ENCODE results near the gene ONECUT1.

Gene ONECUT1

DNA sequence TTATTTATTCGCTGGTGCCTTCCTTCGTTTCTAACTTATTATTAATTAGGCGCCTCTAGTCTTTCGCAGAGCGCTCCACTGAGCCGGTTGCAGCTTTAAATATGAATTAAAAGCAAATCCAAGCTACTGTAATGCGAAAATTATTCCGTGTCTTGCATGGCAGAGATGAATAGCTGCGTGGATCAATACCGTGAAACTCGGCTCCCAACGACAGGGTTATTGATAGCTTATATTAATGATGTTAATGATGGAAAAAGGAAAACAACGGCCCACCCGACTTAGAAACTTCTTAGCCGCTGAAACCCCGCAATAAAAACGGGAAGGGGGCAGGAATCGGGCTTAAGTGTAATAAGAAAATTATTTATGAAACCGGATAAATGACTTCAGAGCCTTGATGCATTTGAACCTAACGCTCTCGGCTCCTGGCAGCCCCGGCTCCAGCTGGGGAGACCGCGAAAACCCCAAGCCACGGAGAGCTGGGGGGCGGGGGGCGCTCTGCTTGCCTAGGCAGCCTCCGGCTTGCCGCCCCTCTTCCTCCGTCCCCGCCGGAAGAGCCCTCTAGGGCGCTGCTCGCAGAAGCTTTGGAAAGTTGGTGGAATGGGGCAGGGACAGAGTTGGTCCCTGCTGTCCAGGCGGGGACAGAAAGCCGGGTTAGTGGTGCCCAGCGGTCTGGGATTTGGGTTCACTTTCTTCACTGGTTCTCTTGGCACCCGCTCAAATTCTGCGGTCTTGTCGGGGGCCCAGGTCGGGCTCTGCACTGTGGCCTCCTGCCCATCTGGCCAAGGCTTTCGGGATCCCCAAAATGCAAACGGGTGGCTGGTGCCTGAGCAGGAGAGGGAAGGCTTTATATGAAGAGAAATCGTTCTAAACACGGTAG is 7.7 kb upstream of the ONECUT1 start:
- in situ Hi-C loops (cut with MboI; ENCODE audit: low sequenced_read_pairs) = no loop called here

DNA sequence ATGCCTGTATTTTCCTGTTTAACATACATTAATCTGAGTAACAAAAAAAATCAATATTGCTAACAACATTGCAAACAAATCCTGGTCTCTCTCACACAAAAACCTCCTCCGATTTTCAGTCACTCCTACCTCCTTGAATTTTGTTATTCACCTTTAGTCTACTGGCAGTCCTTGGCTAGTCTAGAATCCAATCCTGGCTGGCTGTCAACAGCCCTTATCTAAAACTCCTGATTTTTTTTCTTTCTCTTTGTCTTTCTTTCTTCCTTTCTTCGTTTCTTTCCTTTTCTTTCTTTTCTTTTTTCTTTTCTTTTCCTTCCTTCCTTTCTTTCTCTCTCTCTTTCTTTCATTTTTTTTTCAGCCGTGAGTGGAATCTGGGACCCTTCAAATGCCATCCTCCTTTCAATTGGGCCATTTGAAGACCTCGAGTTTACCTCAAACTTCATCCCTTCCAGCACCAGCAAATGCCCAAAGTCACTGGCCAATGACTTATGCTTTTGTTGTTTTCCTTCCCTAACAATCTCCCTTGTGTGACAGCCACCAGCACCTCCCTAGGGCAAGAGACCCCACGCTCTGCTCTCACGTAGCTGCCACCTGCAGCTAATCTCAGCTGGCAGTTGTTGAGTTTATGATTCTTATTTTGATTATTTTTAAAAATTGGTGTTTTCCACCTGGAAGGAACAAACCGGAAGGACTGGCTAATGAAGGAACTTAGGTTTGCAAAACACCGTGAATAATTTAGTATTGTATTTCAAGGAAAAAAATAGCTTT is 6.8 kb upstream of the ONECUT1 start:
- in situ Hi-C loops (cut with MboI; ENCODE audit: low sequenced_read_pairs) = no loop called here

DNA sequence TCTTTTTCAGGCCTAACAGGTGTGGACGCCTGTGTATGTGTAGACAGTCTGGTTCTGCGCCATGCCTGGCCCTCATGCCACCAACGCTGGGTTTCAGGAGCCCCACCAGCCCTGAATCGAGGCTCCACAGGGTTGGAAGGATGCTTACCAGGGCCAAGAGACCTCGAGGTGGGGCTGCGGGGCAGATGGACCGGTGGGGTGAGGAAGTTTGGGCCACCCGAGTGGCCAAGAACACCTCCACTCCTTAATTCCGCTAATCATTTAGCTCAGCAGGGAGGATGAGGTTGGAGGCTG is 6.0 kb upstream of the ONECUT1 start:
- in situ Hi-C loops (cut with MboI; ENCODE audit: low sequenced_read_pairs) = no loop called here

DNA sequence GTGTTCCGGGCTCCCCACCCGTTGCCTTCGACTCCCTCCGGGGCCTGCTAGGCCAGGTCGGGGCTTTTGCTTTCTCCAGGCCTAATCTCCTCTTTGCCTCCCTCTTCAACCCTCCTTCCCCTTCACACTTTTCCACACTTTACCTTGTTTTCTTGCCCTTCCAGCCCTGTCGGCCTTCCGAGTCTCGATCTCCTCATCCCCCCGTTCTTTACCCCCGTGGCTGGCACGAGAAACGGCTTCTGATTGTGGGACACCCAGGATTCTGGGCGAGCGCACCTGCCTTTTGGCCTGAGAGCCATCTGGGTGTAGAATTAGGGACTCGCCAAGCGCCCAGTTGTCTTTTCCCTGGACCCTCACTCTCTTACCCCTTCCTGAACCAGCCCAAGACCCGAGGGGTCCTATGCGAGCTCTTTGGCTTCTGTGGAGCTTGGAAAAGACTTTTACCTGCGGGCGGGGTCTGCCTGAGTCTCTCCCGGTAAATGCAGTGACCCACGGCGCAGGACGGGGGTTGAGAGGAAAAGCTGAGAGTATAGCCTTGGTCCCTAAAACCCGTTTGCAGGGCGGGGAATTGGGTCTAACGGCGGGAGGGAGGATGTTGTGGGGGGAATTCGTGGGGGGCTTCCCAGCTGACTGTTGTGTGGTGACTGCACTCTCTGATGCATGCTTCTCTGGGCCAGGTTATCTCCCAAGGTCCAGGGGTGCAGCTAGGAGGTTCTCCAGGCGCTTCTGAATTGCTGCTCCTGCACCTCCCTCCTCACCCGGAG is 5.5 kb upstream of the ONECUT1 start:
- in situ Hi-C loops (cut with MboI; ENCODE audit: low sequenced_read_pairs) = no loop called here

DNA sequence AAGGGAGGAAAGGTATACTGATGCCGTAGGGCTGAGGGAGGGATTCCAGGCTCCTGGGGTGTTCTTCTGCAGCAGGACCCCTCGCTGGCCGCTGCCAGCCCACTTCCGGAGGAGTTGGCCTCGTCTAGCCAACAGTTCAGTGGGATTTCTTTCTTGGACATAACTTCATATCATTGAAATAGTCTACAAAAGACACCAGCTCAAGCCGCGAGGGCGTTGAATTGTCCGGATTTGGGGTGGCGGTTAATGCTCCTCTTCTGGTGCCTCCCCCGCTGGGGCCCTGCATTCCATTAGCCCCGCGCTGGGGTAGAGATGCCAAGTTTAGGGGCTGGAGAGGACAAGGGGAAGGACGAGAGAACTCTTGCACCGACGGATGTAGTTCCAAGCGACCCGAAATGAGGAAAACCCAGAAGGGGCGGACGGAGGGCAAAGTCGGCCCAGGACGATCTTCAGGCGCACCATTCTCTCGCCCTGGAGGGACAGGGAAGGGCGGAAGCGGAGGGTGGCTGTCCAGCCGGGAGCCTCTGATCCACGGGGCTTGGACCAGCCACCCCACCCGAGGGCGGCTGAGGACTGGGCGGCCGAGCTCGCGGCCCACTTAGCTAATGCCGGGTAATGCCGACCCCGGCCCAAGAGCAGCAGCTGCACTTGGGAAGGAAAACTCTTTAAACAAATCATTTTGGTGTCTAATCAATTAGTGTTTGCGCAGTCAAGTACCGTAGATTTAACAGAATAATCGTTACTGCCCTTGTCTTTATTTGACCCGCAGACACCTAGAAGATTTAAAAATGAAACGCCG is 4.7 kb upstream of the ONECUT1 start:
- in situ Hi-C loops (cut with MboI; ENCODE audit: low sequenced_read_pairs) = no loop called here

DNA sequence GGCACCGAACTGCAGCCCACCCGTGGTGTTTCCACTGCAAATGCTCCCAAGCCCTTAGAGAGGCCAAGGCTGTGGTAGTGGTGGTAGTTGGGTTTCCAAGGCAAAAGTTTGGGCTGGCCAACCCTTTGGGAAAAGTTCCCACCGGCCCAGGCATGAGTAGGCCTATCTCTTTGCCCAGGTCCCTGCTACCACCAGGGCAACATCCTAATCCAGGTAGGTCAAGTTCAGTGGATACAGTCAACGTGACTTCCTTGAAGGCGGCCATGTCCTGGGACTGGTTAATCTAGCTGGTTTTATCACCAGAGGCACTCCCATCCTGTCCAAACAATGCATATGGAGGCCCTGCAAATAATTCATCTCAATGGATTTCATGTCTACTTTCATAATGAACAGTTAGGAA is 1.6 kb upstream of the ONECUT1 start:
- in situ Hi-C loops (cut with MboI; ENCODE audit: low sequenced_read_pairs) = no loop called here

DNA sequence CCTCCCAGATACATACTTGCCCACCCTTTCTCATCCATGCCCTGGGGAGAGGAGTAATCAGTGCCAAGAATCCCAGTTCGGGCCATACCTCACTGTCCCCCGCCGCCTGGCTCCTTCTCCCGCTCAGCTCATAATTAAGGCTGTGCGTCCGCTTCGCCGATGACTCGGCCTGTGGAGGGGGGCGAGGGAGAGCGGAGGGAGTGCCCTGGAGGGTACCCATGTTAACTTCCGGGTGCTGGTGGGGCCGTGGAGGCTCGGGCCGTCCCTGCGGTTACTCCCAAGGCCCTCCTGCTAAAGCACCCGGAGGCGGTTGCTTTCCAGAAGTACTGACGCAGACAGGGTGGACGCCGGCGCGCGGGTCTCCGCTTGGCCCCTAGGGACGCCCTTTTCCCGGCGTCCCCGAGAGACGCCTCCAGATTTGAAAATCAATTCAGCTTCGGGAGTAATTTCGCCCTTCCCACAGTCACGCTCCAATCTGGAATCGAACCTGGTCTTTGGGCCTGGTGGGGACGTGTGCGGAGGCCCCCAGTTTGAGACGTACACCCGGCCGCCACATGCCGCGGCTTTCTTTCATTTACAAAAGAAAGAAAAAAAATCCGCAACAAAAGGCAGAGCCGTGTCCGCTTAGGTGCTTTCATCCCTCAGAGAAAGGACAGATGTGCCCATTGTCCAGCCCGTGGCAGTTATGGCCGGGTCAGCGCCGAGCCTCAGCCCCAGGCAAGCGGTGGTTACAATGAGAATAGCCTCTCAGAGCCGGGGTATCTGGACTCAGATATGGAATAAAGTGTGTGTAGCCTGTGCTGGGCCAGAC is 1.0 kb upstream of the ONECUT1 start:
- in situ Hi-C loops (cut with MboI; ENCODE audit: low sequenced_read_pairs) = no loop called here

DNA sequence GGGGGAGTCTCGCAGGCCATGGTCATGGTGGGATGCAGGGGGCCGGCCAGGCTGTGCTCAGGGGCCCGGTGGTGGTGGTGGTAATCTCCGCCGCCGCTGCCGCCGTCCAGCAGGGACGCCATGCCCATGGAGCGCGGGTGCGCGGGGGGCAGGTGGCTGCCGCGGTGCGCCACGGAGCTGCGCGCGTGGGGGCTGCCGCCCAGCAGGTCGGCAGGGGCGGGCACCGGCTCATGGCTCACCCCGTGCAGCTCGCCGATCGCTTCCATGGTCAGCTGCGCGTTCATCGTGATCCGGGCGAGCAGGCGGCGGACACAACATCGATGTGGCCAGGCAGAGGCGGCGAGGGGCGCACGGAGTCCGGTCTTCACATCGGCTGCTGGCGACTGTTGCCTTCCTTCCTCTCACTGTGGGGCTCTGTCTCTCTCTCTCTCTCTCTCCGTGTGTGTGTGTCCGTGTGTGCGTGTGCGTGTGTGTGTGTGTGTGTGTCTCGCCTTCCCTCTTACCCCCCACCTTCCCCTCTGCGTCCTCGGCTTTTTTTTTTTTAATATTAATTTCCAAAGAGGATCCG is 451 bp downstream of the ONECUT1 start:
- in situ Hi-C loops (cut with MboI; ENCODE audit: low sequenced_read_pairs) = no loop called here

DNA sequence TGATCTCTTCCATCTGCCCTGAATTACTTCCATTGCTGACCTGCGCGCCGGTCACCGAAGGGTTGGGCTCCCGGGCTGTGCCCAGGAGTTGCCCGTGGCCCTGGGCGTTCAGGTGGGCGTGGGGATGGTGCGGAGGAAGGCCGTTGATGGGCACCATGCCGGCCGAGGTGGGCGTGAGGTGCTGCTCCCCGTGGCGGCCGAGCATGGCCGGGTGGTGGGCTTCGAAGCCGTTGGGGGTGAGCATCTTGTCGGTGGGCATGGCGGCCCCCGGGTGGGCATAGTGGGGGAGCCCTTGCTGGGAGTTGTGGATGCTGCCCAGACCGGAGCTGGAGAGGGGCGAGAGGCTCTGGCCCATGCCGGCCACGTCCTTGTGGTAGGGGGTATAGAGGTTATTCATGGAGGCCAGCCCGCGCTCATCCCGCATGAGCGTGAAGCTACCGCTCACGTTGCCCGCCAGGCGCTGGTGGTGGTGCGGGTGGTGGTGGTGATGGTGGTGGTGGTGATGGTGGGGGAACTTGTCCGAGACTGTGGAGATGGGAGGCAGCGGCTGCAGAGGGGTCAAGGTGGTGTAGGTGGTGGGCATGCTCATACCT is 1.0 kb downstream of the ONECUT1 start:
- in situ Hi-C loops (cut with MboI; ENCODE audit: low sequenced_read_pairs) = no loop called here

DNA sequence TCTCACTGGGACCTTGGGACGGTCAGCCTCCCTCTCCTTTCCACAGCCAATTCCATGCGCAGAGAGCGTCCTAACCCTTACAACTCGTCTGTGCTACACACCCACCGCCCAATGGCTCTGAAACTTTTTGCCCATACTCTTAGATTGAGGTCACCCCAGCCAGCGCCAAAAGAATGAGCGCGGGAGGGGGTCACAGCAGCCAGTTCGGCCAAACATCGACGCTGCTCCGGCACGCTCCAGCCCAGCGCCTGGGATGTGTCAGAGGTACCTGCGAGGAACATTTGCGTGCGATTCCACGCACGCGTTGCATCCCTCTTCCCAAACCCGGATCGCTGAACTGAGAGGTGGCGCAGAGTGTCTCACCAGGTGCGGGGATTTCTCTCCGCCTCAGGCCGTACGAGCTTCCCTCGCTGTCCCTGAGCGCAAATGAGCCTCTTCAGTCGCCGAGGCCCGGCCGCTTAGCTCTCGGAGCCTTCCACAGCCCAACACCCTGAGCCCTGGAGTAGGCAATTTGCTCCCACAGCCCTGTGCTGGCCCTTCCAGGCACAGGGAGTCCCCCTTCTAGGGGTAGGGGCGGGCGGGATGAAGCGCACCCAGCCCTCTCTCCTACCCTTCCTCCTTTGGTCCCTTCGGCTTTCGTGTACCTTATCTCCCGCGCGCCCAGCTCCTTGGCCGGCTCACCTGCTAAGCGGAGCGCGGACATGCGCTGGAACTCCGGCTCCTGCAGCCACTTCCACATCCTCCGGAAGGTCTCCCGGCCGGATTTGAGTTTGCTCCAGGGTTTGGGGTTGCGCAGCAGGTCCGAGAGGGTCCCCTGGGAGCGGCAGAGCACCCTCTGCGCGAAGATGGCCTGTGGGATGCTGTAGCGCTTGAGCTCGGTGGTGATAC is 1.8 kb downstream of the ONECUT1 start:
- in situ Hi-C loops (cut with MboI; ENCODE audit: low sequenced_read_pairs) = no loop called here

DNA sequence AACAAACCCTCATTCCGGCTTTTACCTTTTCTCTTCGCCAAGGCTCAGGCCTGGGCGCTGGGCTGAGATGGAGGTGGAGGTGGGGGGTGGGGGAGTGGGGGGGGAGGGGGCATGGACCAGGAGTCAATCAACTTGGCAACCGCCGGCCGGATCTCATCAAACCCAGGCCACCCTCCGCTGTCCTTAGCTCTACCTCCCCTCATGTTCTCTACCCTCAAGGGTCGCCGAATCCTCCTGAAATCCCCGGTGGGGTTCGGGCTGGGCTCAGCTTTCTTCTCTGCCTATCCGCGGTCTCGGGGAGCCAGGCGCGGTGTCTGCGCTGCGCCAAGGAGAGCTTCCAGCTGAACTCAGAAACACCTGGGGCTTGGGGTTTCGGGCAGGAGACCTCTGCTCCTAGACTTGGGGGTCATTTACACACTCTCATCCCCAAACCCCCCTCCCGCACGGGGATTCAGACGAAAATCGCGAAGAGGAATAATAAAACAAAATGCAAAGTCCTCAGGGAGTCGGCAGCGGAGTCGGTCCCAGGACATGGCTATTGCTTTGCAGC is 2.5 kb downstream of the ONECUT1 start:
- in situ Hi-C loops (cut with MboI; ENCODE audit: low sequenced_read_pairs) = no loop called here

DNA sequence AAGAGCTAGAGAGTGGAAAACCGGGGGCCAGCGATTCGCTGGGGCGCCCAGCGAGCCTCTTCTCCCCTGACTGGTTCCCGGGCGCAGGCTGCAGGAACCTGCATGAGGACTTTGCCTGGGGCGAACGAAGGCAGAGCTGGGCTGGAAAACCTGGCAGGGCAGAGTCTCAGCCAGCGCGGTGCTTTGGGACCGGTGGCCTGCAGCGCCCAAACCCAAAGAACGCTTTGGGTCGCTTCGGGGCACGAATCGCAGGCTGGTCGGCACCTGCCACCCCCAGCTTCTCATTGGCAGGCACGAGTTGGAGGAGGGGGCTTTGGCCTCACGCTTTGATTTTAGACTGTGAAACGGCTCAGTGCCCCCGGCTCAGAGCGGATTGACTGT is 3.0 kb downstream of the ONECUT1 start:
- in situ Hi-C loops (cut with MboI; ENCODE audit: low sequenced_read_pairs) = no loop called here

DNA sequence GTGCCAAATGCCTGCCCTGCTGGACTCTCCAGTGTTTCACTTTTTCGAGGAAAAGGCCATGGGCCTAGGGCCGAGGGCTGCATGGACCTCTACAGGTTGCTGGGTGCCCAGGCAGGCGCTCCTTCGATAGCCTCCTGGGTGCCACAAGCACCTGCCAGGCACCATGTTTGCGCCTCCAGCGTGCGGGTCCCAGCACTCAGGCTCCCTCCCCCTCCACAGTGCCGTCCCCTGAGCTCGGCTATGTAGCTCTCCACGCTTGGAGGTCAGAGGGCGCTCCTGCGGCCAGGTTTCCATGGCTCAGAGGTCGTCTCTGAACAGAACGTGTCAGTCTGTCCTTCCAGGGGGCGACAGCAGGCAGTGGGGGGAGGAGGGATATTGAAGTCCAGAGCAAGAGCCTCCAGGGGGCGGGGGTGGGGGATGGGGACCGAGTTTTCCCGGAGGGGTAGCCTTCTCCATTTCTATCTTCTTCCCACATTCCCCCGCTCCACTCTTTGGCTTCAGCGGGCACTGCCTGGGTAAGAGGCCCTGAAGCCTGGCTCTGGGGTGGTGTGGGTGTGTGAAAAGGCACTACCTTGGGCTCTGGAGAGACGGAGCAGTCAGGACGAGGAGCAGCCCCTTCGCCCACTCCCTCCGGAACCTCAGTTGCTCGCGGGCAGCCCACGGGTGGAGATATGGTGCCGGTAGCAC is 3.6 kb downstream of the ONECUT1 start:
- in situ Hi-C loops (cut with MboI; ENCODE audit: low sequenced_read_pairs) = no loop called here

DNA sequence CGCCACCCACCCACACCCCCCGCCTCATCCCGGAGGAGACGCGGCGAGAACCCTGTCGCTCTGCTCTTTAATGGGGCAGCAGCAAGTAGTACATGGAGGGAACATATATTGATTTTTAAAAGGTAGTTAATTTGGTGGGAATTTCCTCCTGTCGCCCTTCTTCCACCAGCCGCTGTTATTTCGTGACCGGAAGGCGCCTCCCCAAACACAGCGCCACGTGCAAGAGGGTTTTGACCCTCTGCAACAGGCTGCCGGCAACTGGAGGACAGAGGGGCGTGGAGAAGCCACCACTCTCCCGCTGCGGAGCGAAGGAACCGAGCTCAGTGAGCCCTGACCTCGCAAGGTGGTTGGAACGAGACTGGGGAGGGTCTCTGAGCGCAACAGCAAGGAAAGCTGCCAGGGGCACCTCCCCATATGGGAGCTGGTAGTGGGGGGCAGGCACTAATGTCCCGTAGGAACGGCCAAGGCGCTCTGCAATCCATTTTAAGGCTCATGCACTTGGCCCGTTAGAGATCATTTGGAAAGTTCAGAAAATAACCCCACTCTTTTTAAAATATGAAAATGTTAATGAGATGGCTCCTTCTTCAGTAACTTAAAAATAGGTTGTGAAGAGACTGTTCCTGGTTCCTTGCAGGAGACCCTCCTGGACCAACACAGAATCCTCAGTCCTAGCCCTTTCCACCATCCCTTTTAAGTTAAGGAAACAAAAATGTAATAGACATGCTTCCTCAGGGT is 4.3 kb downstream of the ONECUT1 start:
- in situ Hi-C loops (cut with MboI; ENCODE audit: low sequenced_read_pairs) = no loop called here

DNA sequence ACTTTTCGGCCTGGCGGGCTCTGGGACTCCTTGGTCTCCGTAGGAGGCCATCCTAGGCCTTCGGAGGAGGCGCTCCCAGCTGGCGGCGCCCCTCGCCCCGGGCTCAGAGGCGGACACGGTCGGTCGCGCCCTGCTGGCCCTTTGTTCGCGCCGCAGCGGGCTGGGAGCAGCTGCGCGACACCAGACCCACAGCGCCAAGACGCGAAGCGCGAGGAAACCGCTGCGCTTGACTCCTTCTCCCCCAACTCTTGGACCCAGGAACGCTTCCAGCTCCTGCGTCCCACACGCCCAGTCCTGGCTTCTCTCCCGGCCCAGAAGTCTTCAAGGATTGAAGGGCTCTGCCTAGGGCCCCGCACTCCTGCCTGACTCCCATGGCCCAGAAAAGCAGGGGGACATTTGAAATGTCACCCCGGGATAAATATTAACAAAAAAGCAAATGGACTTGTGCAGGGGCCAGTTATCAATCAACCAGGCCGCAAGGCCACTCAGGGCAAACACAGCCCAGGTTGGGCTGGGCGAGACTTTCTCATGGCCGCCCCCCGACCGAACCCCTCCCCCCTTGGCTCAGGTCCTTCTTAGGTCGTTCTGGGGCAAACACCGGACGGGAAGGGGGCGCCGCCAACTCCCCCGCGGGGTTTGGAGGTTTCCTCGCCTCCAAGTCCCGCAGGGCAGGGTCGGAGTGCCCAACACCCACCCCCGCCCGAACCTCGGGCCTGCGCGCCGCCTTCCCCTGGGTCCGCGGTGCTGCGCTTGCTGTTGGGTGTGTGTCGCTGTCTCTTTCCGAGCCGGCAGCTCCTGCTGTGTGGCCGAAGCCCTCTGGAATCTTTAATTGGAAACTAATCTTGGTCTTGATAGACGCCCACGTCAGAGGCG is 5.1 kb downstream of the ONECUT1 start:
- in situ Hi-C loops (cut with MboI; ENCODE audit: low sequenced_read_pairs) = no loop called here

All from HL-60/S4 (cell line).